Posterior vena cava (tissue), 2 donors: ENCODE results near the gene NBAS. TPM values are rescaled to one million over a fixed set of nuclear protein-coding genes. Genes with fewer than 3 reads are reported as not detected.

ENCODE experiments used
- DNase-seq: peaks from one replicate; pipeline ENCODE4 v3.0.0-alpha.2; 2020; ENCODE audit warnings: low spot score
- intact Hi-C, 2 donors: fragments of 100-400 bp; cut with DNase I; formaldehyde crosslinking; loops; one replicate each; pipeline versions ENCODE4 v1.14.1 to v1.14.2; 2022 to 2023
- total RNA-seq, 2 donors: library from RNA; stranded (reverse); fragmentation: NEBNext Ultra II Directional; extraction: Animal tissue kit (Norgen Biotek cat#: 25700); gene quantifications; one replicate each; pipeline ENCODE4 v1.2.1, GENCODE V29; 2021
- donor health status: DM: yes; HTN: yes; CAD: no.
- donor health status: DM: yes; HTN: yes; CAD: no.

NBAS gene
- total RNA-seq, 2 donors from 2014 or later = 38.0 to 38.1 TPM

- intact Hi-C loops = no loop called here
- no peak for DNase-seq
Observed at GRCh38 chr2:15173501-15173900, 387.6 kb downstream of the NBAS start.

DNA sequence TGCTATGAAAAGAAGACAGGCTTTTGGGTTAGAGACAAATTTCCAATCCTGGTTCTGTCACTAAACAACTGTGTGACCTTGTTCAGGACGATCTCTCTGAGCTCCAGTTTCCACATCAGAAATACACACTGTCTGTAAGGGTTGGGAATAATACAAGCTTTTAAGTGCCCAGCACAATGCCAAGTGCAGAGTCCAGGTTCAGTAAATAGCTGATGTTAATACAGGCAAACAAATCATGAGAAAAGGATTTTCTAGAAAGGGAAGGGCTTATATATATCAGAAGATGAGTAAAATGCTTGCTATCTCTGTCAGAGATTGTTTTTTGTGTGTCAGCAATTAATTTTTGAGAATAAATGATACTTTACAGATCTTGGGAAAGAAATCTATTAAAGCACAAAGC lies 388.3 kb downstream of the NBAS start:
- intact Hi-C loops = no loop called here
- DNase-seq = no peak

- intact Hi-C loops = no loop called here
- DNase-seq = no peak
Observed at GRCh38 chr2:15170070-15170775, 390.9 kb downstream of the NBAS start.

DNA sequence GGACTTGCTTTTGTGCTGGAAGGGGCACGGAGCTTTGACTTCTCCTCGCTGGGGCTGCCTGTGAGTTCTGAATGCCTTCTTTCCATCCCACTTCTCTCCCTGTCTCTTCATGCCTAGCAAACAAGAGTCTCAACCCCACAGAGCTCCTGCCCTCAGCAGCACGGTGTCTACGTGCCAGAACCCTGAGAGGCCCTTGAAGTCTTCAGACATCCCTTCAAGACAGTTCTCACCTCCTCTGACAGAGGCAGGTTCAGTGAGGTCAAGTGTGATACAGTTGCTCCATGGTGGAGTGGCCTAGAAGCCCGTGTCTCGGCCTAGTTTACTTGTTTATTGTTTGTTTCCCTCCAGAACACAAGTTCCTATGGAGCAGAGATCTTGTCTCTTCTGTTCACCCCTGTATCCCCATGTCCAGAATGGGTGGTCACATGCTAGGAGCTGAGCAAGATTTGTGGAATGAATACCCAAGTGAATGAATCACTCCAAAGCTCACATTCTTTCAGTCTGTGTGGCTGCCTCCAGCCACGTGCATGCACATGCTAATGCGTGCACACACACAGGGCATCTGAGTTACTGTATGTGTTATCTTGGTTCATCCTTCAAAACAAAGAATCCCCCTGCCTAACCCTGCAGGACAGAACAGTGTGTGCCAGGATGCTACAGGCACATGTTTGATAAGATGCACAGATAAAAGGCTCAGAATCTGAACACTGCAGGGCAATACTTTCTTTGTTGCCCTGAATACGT lies 391.6 kb downstream of the NBAS start:
- intact Hi-C loops = no loop called here
- no peak for DNase-seq

DNA sequence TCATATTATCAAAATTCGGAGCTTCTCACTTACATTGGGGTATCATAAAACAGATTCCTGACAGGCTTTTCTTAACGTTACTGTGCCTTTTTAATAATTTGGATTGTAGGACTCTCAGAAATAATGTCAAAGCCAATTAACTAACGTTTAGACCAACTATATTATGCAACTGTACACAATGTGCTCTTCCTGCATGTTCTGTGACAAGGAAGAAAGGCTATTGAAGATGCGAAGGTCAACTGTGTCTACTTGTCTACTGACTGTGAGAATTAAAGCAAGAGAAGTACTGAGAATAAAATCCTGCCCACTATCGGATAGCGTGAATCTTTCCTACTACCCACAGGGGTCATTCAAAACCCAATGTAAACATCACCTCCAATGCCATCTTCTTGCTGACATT lies 393.0 kb downstream of the NBAS start:
- no peak for DNase-seq
- intact Hi-C loops = no loop called here

- DNase-seq = no peak
- intact Hi-C loops = no loop called here
Observed at GRCh38 chr2:15166878-15167277, 394.3 kb downstream of the NBAS start.

GRCh38 chr2:15163326-15163725 lies 397.8 kb downstream of the NBAS start:
- no peak for DNase-seq
- intact Hi-C loops = no loop called here

DNA sequence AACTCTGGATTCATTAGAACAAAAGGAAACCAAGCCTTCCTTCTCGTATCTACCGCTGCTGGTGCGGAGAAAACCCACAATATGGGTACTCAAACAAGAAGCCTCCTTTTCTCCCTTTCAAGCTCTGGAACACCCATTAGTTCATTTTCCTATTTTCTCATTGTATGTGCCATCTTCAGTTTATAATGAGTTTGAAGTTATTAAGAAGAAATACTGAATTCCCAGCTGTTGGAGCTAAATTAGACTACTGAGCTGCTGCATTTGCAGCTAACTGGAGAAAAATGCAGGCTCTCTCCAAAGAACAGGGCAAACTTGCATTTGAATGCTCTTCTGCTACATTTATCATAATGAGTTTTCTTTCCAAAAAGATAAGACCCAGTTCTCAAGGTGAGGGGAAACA lies 398.5 kb downstream of the NBAS start:
- intact Hi-C loops = no loop called here

DNA sequence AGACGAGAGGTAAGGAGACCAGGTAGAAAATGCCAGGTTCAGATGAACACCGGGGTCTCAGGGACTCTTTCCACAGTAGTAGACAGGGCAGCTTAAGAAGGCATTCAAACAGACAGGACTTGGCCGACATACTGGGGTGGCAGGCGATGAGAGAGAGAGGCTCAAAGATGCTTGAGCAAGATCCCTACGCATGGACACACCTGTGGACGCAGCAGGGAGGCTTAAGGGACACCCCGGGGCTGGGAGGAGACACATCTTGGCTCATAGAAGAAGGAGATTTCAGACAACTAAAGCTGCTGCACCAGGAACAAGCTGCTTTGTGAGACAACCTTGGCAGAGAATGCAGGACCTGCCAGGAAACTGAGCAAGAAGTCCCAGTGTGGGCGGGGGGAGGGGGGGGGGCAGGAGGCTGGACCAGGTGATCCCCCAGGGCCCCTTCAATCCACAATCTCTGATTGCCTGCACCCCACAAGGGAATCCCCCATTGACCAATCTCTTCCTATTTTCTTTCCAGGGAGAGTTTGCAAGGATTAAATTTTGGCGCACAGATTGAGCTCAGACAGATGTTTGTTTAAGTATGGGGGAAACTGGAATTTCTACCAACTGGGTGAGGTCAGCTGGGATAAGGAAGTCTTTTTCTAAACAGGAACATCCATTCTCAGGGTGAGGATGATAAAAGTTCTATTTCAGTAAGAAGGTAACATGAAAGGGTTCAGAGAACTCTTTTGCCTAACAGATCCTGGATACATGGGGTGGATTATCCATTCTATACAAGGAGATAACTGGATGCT lies 400.7 kb downstream of the NBAS start:
- no peak for DNase-seq
- intact Hi-C loops = no loop called here

More for the DNA sequence above, 398.5 kb downstream of the NBAS start:
- no peak for DNase-seq

- no peak for DNase-seq
Observed at GRCh38 chr2:15159751-15160177, 401.4 kb downstream of the NBAS start.

DNA sequence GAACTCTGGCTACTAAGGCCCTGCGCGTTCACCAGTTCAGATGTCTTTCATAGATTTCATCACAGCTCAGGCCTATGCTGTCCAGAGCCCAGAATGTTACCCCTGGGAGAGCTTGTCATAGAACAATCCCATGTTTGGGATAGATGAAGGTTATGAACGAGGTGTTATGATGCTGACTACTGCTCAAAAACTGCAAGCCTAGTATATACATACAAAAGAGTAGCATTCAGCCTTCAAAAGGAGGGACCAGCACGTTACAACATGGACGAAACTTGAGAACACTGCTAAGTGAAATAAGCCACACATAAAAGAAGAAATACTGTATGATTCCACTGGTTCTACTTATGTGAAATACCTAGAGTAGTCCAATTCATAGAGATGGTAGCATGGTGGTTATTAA lies 401.9 kb downstream of the NBAS start:
- intact Hi-C loops = no loop called here
- DNase-seq = no peak

More at GRCh38 chr2:15159751-15160177, 401.4 kb downstream of the NBAS start:
- intact Hi-C loops = no loop called here

DNA sequence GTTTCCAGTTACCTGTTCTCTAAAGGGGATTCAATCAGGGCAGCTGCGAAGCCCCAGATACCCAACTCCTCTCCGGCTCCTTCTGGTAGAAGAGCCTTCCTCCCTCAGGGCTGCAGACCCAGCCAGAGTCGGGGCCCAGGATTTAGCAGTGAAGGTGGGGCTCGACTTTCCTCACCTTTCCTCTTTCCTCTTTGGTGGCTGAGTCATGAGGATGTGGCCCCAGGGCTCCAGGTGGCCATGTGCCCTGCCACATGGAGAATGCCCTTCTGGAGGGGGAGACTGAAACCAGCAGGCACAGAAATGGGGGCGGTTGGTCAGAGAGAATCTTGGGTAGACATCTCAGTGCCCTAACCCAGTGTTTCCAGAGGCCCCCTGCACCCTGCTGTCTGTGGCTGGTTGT lies 402.6 kb downstream of the NBAS start:
- intact Hi-C loops = no loop called here
- no peak for DNase-seq

- no peak for DNase-seq
- intact Hi-C loops = no loop called here
Observed at GRCh38 chr2:15158100-15158499, 403.0 kb downstream of the NBAS start.

DNA sequence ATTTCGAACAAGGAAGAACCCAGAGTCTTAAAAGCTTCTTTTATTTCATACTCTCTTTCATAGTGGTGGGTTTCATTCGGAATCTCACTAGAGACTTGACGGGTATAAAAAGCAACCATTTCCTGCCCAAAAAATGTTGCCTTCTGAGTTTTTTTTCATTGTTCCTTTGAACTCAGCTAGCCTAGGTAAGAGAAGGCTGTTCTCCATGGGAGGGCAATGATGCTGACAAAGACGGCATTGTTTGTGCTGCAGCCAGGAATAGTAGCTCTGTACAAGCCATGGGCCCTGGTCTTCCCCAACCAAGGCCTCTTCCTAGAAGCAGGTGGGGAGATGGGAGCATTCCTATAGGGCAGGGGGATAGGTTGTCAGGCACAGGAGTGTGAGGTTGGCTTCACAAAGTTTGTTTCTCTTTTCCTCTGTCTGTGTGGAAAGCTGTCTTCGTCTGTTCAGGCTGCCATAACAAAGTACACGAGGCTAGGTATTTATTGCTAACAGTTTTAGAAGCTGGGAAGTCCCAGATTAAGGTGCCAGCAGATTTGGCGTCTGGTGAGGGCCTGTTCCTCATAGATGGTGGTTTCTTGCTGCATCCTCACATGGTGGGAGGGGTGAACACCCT lies 405.1 kb downstream of the NBAS start:
- intact Hi-C loops = no loop called here
- DNase-seq = no peak

DNA sequence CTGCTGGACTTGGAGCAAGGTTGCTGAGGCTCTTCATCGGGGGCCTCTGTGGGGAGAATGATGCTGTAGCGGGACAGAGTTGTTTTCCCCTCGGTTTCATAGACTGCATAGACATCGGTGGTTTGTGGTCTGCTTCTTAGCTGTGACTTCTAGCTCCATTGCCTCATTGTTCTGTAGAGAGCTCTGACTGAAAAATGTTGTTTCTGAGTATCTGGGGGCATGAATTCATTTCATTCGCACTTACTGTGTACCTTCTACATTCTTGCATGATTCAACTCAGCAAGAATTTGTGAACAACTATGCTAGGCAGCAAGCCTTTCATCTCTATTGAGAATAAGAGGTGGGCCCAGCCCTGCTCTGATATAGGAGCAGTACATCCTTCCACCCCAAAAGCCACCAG lies 406.8 kb downstream of the NBAS start:
- intact Hi-C loops = no loop called here
- DNase-seq = no peak

GRCh38 chr2:15152382-15152781 lies 408.8 kb downstream of the NBAS start:
- intact Hi-C loops = no loop called here
- DNase-seq = no peak

DNA sequence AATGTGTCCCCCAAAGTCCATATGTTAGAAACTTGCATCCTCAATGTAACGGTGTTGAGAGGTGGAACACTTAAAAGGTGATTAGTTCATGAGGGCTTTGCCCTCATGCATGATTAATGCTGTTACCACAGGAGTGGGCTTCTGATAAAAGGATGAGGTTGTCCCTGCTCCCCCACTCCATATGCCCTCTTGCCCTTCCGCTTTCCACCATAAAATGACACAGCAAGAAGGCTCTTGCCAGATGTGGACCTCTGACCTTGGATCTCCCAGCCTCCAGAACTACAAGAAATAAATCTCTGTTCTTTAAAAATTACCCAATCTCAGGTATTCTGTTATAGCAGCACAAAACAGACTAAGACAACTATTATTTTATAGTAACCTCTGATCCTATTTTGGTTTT lies 412.1 kb downstream of the NBAS start:
- intact Hi-C loops = no loop called here
- no peak for DNase-seq

DNA sequence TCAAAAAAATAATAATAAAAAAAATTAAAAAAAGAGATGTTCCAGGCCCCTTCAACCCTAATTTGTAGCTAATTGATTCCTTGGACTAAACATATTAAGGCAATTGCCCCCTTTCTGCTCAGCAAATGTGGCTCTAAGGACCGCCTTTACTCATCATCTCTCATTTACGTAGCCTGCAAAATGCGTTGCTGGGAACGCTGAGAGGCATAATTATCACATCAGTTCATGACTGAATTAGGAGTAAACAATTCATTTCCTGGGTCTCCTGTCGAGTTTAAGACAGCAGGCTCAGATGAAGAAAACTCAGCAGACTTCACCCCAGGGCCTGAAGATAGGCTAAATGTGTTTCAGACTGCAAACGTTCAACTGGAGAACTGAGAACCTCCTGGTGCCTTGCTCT lies 413.5 kb downstream of the NBAS start:
- intact Hi-C loops = no loop called here
- DNase-seq = no peak

DNA sequence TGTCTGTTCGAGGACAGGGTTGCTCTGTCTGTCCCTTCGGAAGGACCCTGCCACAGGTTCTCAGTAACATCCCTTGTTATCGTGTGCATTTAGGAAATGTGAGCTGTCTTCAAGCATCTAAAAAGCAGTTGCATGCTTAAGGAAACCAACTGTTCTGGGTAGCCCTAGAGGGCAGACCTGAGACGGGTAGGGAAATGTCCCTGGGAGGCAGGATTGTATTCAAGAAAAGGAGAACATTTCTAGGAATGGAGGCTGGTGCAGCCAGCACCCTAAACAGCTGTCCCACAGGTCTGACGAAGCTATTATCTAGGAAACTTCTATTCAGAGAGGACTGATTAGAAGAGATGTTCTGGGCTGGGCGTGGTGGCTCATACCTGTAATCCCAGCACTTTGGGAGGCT lies 414.2 kb downstream of the NBAS start:
- intact Hi-C loops = no loop called here

GRCh38 chr2:15145919-15146318 lies 415.2 kb downstream of the NBAS start:
- intact Hi-C loops = no loop called here
- no peak for DNase-seq

More for the DNA sequence above, 414.2 kb downstream of the NBAS start:
- no peak for DNase-seq
